Activated CD8-positive, alpha-beta memory T cell treated with anti-CD3 and anti-CD28 coated beads for 24 hours (primary cell): ENCODE measurements around the gene SLC29A3.
"Not testable (repeated sequence)": the region's sequence is repeated elsewhere in the genome, so short reads cannot be mapped to it uniquely, and the experiment has no call there.

Experiments
- DNase-seq: peaks from one replicate; pipeline ENCODE4 v3.0.0-alpha.2; 2020

SLC29A3 gene

DNA sequence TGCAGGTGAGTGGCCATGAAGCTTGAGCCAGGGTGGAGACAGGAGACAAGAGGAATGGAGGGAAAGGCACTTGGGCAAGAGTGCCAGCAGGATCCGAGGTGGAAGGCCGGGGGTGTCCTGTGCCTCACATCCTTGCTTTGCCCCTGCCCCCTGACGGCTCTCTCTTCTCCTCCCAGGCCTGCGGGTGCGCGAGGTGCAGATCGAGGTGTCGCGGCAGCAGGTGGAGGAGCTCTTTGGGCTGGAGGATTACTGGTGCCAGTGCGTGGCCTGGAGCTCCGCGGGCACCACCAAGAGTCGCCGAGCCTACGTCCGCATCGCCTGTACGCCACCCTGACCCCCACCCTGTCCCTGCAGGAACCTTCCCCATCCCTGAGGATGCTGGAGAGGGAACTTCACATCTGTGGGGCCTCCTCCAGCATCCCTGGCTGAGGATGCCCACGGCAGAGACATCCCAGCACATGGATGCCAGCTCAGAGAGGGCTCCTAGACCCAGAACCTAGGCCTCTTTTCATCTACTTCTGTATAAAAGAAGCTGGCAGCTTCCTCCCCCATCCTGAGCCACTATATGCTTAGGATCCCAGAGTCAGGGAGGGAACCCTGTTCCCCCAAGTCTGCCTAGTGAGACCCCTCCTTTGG, 34.4 kb upstream of the SLC29A3 start:
- no peak for DNase-seq

DNA sequence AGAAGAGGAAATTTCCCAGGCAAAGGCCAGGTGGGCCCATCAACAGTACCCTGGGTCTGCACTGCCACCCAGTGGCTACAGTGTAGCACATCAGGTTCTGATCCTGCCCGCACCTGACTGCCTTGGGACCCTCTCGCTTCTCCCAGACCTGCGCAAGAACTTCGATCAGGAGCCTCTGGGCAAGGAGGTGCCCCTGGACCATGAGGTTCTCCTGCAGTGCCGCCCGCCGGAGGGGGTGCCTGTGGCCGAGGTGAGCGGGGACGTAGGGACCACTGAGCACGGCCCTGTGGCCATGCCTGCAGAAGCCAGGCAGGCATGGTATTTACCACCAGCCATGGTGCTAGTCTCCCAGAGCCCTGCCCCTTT, 33.9 kb upstream of the SLC29A3 start:
- peak; percentile 76 for DNase-seq

DNA sequence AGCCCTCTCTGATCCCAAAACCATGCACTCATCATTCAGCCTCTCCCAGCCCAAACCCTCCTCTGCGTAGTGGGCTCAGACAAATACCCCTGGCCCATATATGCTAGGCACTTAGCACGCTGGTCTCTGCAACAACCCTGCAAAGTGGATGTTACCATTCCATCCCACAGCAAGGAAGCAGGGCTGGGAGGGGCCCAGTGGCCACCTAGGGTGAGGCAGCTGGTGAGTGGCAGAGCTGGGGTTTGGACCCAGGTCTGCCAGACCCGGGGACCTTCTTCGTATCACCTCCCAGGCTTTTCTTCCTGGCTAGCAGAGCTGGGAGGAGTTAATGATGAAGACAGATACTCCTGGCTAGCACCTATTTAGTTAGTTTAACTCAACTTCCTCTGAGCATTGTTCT, 33.1 kb upstream of the SLC29A3 start:
- DNase-seq, result no peak

DNA sequence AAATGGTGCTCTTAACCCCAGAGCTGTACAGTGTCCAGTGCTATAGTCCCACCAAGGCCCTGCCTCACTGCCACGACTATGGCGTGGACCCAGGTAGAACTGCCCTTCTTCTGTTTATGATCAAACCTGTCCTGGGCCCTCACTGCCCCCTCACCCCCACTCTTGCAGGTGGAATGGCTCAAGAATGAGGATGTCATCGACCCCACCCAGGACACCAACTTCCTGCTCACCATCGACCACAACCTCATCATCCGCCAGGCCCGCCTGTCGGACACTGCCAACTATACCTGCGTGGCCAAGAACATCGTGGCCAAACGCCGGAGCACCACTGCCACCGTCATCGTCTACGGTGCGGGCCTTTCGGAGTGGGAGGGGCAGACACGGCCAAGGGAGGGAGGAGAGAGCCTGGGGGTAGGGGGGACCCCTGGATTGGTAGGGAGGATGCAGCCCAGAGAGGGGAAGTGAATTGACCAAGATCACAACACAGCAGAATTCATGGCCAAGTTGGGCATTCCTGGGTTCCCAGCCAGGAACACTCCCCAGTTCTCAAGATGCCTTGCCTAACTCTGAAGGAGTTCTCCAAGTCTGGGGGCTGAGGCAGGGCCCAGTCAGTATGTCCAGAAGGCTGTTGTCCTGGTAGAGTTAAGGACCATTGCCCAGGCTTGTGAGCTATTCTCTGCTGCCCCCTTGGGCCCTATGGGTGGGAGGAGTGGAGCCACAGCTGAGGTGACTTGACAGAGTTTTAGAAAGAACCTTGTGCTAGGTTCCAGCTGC, 32.4 kb upstream of the SLC29A3 start:
- no peak for DNase-seq

DNA sequence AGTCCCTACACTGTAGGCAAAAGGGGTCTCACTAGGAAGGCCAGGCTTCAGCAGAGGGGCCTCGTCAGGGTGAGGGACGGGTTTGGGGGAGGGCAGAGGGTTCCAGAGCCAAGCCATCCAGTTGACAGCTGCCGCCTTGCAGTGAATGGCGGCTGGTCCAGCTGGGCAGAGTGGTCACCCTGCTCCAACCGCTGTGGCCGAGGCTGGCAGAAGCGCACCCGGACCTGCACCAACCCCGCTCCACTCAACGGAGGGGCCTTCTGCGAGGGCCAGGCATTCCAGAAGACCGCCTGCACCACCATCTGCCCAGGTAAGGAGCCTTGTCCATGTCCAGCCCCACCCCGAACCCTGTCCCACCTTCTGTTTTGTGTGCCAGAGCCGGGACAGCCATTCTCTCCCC, 31.6 kb upstream of the SLC29A3 start:
- no peak for DNase-seq

DNA sequence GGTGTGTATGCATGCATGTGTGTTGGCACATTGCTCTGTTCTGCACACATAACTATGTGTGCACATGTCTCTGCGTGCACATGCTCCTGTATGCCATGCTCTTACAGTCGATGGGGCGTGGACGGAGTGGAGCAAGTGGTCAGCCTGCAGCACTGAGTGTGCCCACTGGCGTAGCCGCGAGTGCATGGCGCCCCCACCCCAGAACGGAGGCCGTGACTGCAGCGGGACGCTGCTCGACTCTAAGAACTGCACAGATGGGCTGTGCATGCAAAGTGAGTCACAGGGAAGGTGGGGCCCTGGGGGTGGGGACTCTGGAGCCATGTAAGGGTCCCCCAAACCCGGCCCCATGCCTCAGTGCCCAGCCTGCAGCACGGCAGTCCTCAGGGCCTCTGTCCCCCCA, 30.6 kb upstream of the SLC29A3 start:
- no peak for DNase-seq

DNA sequence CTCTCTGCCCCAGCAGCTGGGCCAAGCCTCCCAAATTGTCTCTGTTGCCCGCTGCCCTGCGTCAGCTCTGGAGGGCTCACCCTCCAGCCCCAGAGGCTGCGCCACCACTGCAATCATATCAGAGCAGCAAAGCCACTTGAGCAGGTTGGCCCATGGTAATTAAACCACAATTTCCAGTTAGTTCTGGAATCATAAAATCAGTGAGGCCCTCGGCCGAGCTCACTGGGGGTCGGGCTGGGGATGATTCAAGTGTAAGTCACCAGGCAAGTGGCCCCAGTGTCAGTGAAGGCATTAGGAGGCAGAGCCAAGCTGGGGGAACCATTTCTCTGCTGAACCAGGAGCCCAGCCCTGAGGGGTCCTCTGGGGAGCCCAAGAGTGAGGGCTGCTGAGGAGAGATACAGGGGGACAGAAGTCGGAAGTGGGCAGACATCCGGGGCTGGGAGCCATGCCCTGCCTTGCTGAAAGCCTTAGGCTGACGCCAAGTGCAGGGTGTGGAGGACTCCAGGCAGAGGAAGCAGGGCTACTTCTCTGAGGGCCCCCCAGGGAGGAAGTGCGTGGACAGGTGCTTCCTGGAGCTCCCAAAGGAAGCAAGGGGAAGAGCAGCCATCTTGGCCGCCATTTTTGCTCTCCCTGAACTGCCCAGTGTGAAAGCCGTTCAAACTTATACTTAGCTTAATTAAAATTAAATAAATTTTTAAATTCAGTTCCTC, 29.5 kb upstream of the SLC29A3 start:
- no peak for DNase-seq

DNA sequence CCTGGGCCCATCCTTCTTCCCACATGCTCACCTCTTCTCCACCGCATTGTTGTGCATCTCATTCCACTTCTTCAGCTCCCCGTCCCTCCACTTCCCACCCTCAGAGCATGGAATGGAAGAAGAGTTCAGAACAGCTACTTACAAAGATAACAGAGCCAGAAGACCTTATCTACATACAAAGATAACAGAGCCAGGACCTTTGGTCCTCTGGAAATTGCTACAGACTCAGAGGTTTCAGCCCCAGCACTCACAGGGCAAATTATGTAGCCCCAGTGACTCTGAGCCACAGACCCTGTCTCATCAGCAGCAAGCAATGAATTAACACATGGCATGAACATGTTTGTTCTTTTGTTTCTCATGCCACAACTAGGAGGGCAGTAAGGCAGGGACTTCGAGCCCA, 28.7 kb upstream of the SLC29A3 start:
- no peak for DNase-seq

DNA sequence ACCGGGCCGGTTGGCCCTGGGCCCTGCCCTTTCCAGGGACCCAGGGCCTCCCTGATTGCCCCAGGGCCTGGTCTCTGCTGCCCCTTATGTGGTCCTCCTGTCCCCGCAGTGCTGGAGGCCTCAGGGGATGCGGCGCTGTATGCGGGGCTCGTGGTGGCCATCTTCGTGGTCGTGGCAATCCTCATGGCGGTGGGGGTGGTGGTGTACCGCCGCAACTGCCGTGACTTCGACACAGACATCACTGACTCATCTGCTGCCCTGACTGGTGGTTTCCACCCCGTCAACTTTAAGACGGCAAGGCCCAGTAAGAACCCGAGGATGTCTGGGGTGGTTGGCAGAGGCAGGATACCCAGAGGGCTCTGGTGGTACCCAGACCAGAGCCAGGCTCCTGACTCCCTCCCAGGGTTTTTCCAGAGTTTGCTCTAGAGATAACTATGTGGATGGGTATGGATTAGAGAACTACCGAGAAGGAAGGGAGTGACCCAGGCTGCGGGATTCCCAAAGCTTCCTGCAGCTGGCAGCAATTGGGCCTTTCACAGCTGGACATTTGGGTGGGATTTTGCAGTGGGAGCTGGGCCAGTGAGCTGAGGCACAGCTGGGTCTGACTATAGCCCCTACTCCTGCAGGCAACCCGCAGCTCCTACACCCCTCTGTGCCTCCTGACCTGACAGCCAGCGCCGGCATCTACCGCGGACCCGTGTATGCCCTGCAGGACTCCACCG, 28.1 kb upstream of the SLC29A3 start:
- no peak for DNase-seq

DNA sequence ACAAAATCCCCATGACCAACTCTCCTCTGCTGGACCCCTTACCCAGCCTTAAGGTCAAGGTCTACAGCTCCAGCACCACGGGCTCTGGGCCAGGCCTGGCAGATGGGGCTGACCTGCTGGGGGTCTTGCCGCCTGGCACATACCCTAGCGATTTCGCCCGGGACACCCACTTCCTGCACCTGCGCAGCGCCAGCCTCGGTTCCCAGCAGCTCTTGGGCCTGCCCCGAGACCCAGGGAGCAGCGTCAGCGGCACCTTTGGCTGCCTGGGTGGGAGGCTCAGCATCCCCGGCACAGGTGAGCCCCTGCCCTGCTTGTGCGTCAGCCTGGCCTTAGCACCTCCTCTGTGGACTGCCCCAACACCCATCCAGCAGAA, 27.5 kb upstream of the SLC29A3 start:
- DNase-seq, result no peak

DNA sequence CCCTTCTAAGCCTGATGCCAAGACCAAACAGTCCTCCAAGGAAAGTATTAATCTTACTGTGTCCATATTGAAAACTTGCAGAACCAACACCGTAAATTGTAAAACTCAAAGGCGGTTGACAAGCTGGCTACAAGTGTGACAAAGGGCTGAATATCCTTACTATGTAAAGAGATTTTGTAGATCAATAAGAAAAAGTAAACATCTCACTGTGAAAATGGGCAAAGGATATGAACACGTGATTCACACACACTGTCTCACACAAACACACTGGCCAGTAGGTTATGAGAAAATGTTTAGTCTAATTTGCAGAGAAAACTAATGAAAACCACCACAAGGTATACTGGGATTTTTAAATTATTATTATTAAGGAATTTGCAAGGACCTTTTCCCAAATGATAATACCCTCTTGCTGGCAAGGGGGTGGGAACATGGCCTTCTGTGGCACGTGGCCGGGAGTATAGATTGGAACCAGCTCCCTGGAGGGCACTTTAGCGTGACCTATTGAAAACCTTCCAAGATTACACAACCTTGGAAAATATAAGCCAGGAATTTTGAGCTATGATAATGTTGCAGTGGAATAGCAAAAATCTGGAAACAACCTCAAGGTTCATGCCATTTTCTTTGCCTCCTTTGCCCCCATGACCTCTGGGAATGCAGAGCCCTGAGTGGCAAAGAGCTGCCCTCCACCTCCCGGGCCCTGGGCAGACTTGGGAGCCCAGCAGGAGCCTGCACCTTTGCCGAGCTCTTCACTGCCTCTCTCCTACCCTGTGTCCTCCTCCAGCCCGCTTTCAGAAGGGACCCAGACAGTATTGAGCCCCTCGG, 26.2 kb upstream of the SLC29A3 start:
- DNase-seq, result no peak

DNA sequence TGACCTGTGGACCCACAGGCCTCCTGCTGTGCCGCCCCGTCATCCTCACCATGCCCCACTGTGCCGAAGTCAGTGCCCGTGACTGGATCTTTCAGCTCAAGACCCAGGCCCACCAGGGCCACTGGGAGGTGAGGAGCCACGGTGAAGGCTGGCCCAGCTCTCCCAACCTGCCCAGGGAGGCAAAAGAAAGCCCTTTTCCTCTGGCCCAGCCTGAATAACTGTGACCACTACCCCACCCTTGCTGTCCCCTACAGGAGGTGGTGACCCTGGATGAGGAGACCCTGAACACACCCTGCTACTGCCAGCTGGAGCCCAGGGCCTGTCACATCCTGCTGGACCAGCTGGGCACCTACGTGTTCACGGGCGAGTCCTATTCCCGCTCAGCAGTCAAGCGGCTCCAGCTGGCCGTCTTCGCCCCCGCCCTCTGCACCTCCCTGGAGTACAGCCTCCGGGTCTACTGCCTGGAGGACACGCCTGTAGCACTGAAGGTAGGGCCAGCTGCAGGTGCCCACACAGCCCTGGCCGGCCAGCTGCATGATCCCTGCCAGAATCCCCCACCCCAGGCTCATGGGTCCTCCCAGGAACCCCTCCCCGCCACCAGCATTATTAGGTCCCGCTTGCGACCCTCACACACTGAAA, 25.5 kb upstream of the SLC29A3 start:
- DNase-seq, result no peak

DNA sequence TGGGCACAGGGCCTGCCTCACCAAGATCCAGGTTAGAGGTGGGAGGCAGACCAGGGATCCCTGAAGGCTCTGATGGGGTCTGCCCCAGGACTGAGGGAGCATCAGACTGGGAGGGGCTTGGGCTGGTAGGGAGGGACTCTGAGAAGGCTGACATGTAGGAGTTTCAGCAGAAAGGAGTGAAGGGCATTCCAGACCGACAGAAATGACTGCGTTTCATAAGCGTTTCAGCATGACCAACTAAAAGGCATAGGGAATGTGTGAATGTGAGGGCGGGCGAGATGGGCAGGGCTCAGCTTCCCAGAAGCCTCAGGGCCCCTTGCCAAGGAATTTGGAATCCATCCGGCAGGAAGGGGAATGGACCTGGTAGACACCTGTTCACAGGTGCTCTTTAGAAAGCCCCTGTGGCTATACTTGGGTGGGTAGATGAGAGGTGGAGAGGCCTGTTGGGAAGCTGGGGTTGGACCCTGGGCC, 24.9 kb upstream of the SLC29A3 start:
- no peak for DNase-seq

DNA sequence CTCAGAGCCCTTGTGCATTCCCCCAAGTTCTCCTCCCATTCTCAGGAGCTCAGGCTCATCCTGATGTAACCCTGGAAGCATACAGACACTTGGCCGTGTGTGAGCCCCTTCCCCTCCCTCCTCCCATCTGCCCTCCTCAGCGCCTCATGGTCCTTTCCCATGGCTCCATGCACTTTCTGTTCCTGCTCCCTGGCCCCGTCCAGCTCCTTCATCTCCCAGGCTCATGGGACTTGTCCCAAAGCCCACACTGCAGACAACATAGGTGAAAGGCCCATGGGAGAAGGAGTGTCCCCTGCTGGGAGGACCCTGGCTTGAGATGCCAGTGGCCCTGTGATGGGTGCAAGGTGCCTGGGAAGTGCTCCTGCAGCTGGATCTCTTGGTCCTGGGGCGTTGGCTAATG, 24.2 kb upstream of the SLC29A3 start:
- DNase-seq, result no peak

DNA sequence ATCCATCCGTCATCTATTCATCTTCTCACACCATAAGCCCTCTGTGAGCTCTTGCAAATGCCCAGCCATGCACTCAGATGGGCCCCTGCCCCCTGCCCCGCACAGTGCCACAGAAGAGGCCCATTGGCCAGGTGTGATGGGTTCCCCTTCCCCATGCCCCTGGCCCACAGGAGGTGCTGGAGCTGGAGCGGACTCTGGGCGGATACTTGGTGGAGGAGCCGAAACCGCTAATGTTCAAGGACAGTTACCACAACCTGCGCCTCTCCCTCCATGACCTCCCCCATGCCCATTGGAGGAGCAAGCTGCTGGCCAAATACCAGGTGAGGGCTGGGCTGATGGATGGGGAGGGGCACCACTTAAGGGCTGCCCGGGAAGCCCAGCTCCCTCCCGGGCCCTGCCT, 23.4 kb upstream of the SLC29A3 start:
- DNase-seq, result no peak

DNA sequence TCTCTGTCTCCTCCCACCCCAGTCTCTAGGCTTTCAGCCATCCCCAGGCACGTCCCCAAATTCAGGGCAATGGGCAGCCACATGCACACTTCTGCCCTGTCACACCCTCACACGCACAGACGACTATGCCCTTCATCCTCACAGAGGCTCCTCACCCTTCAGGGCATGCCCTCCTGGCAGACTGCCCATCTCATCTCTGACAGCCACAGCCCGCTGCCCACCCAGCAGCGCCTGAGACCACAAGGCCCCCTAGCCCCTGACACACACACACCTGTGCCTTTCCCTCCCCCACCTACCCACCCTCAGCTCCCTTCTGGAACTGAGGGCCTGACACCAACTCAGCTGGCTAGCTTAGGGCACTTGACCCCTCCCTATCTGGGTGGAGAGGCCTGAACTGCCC, 23.0 kb upstream of the SLC29A3 start:
- no peak for DNase-seq

DNA sequence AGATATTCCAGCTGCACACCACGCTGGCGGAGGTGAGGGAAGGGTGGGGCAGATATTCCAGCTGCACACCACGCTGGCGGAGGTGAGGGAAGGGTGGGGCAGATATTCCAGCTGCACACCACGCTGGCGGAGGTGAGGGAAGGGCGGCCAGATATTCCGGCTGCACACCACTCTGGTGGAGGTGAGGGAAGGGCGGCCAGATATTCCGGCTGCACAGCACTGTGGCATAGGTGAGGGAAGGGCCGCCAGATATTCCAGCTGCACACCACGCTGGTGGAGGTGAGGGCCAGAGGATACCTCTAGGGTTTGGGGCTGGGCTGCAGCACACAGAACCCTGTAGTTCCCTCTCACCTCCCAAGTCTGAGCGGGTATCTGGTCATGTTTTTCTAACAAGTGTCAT, 22.2 kb upstream of the SLC29A3 start:
- DNase-seq, result not testable (repeated sequence)

DNA sequence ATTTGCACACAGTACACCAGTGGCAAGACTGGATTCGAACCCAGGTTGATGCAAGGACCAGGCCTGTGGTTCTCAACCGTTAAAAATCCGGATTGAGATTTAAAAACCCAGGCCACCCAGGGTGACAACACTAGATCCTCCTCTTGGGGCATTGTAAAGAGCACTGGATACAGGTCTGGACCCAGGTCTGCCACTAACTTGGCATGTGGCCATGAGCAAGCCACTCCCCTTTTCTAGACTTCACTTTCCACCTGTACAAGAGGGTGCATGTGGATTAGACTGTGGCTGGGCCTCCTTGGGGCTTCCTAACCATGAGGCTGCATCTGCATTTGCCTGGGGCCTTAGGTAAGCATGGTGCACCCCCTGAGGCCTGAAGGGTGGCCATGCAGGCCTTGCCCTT, 21.7 kb upstream of the SLC29A3 start:
- DNase-seq, result no peak

DNA sequence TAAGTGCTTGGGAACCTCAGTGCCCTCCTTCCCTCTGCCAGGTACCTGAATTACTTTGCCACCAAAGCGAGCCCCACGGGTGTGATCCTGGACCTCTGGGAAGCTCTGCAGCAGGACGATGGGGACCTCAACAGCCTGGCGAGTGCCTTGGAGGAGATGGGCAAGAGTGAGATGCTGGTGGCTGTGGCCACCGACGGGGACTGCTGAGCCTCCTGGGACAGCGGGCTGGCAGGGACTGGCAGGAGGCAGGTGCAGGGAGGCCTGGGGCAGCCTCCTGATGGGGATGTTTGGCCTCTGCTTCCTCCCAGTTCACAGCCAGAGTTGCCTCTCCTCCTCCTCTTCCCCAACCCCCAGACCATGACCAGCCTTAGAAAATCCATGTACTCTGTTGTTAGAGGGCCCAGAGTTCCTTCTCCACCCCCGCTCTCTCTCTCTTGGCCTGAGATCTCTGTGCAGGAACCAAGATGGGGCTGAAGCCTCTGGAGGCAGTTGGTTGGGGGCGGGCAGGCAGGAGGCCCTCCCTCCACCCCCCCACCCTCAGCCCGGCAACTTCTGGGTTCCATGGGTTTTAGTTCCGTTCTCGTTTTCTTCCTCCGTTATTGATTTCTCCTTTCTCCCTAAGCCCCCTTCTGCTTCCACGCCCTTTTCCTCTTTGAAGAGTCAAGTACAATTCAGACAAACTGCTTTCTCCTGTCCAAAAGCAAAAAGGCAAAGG, 19.8 kb upstream of the SLC29A3 start:
- no peak for DNase-seq

DNA sequence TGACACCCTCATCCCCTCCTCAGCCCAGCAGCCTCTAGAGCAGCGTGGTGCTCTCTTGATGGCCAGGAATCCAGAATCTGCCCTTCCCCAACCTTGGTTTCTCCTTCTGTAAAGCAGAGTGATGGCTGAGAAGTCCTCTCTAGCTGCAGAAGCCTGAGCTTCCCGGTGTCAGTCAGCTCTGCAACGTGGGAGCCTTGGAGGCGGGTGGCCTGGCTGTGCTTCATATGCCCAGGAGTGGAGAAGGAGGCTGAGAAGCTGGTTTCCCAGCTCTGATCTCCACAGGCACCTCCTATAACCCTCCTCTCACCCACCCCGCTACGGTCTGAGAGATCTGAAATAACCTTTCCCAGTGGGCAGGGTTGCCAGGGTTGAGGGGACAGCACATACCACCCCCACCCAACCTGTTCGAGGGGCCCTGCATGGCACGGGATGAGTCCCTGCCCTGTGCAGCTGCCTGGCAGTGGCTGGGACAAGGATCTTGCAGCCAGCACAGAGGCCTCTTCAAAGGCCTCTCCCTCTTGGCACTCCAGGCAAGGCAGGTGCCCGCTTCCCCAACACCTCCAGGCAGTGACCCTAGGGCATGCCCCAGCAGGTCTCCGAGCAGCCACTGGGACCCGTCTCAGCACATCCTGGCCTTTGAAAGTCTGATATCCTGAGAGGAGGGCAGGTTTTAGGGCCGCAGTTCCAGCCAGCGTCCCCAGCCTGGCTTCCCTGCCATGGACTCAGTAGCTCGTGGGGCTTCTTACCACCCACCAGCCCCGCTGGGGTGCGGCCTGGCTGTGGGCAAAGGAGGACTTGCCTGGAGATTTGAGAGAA, 18.3 kb upstream of the SLC29A3 start:
- no peak for DNase-seq
